NT2/D1 (cell line): Measurements from ENCODE around the gene BDKRB1.

Source experiments
- DNase-seq: peaks from one replicate; pipeline ENCODE4 v3.0.0-alpha.2; 2011; ENCODE audit warnings: low read depth, low spot score
- H3K27me3 ChIP-seq: 2 replicates; pipeline ENCODE4 v1.6.0; 2011; ENCODE audit warnings: mild to moderate bottlenecking; ENCODE audit not compliant: insufficient read length, insufficient read depth
- H3K36me3 ChIP-seq: 2 replicates; pipeline ENCODE4 v1.6.1; 2011; ENCODE audit warnings: mild to moderate bottlenecking, low read length, mixed read lengths; ENCODE audit not compliant: insufficient read depth, insufficient read length
- H3K4me1 ChIP-seq: 2 replicates; pipeline ENCODE4 v1.5.1; 2011; ENCODE audit not compliant: insufficient read depth, insufficient read length
- H3K4me3 ChIP-seq: 2 replicates; pipeline ENCODE4 v1.5.1; 2011; ENCODE audit warnings: low read depth; ENCODE audit not compliant: insufficient read length
- H3K9ac ChIP-seq: 2 replicates; pipeline ENCODE4 v1.6.0; 2011; ENCODE audit warnings: low read depth; ENCODE audit not compliant: insufficient read length
- H3K9me3 ChIP-seq: 2 replicates; pipeline ENCODE4 v1.5.1; 2011; ENCODE audit warnings: mild to moderate bottlenecking, low read length; ENCODE audit not compliant: insufficient read depth
- SUZ12 ChIP-seq: IDR thresholded peaks from 2 replicates; pipeline ENCODE4 v1.6.1; 2011; ENCODE audit not compliant: insufficient read length, insufficient read depth; ENCODE audit errors: extremely low read depth
- YY1 ChIP-seq: IDR thresholded peaks from 2 replicates; pipeline ENCODE4 v1.6.1; 2011; ENCODE audit not compliant: insufficient read length, insufficient read depth
- ZNF274 ChIP-seq: IDR thresholded peaks from 2 replicates; pipeline ENCODE4 v1.6.1; 2011; ENCODE audit warnings: mild to moderate bottlenecking, low read depth, low read length

BDKRB1 gene

DNA sequence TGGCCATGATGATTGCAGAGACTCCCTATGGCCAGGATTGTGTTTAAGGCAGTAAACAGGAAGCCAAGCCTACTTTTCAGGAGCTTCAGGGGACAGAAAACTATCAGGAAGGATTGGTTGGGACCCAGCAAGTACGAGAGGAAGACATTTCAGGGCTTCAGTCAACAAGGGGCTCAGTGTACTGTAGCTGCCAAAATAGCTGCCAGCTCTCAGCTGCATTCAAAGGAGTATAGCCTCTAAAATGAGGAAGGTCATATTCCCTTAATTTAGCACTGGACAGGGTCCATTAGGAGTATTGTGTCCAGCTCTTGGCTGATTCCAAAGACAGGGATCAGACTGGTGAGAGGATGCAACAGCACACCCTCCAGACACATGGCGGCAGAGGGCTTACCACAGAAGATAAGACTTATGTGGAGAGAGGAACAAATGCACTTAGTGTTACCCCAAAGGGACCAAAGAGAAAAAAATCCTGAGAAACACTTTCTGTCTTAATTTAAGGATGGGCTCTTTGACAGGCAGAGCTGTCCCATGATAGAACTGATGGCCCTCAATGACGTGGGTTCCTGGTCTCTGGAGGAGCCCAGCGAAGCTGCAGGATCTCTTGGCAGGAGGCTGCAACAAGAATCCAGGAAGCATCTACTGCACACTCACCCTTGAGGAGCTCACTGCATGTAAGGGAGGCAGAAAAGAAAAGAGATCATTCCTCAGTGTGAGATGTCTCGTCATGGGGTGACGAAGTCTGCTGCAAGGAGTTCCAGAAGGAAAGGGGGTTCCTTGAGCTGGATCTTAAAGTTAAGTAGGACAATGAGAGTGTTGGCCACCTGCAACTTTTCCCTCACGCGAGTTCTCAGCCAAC, 14.8 kb downstream of the BDKRB1 start:
- TF ChIP-seq YY1 (no peak), ZNF274 (no peak), SUZ12 (no peak)
- H3K27me3 ChIP-seq, result no peaks in the 10 kb centered on the region
- H3K9me3 ChIP-seq, result peaks cover 19% of the 10 kb centered on the region
- no peak overlapping the region for H3K4me3 ChIP-seq
- H3K4me1 ChIP-seq, result peaks cover 3% of the 10 kb centered on the region
- no peak for DNase-seq
- H3K9ac ChIP-seq, result no peak overlapping the region
- no peaks in the 10 kb centered on the region for H3K36me3 ChIP-seq

DNA sequence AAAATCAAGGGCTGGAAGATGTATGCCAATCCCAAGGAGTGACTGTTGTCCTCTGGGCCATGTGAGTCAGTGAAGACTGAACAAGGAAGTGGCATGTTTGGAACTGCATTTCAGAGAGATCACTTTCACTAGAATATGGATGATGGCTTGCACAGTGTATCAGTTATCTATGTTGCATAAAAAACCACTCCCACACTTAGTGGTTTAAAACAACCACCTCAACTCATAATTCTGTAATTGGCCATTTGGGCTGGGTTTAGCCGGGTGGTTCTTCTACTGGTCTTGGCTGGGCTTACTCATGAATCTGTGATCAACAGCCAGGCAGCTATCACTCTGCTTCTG, 15.4 kb downstream of the BDKRB1 start:
- Histone ChIP-seq H3K4me1 (peaks cover 3% of the 10 kb centered on the region), H3K27me3 (no peaks in the 10 kb centered on the region), H3K9ac (no peak overlapping the region), H3K4me3 (no peak overlapping the region), H3K9me3 (peaks cover 19% of the 10 kb centered on the region), H3K36me3 (no peaks in the 10 kb centered on the region)
- DNase-seq, result no peak
- TF ChIP-seq ZNF274, result no peak
- no peak for TF ChIP-seq SUZ12
- no peak for TF ChIP-seq YY1

DNA sequence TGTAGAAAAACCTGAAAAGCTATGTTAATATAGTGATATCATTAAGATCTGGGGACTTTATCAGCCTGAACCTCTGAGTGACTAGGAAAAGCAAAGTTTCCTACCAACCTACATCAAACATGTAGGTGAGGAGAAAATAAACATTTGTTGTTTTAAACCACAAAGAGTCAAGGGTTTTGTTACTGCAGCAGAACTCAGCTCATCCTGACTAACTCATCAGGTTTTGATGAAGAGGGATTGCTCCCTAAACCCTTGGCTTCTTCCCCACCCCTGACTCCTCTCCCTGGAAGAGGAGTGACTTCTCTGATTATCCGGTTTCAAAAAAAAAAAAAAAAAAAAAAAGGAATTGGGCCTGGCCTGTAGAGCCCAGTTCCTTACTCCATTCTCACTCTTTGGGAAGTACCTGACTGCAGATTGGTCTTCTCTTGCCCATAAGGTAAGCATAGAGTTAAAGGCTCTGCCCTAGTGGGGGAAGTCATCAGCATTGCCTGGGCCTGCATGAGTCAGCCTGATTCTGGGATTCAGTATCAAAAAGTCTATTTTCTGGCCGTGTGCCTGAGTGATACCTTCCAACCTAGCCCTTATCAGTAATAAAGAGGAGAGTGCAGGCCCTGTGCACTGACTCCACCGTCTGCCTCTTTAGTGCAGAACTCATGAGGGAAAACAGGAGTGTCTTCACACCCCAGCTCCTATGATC, 16.9 kb downstream of the BDKRB1 start:
- Histone ChIP-seq H3K36me3 (no peaks in the 10 kb centered on the region), H3K9ac (no peak overlapping the region), H3K4me1 (no peaks in the 10 kb centered on the region), H3K27me3 (no peaks in the 10 kb centered on the region), H3K4me3 (no peak overlapping the region), H3K9me3 (peaks cover 23% of the 10 kb centered on the region)
- TF ChIP-seq ZNF274, result no peak
- no peak for TF ChIP-seq SUZ12
- TF ChIP-seq YY1, result no peak
- DNase-seq, result no peak

DNA sequence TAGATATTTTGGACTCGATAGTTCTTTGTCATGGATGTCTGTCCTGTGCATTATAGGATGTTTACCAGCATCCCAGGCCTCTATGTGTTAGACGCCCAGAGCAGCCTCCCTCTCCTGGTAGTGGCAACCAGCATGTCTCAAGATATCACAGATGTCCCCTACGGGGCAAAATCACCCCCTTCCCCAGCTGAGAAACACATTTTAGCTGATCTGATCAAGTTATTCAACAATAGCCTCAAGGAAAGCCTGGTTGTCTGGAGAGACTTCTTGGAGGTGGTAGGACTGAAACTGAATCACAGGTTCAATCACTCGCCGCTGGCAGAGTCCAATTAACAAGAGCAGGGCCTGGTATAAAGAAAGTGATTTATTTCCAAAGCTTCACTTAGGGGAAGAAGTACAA, 17.6 kb downstream of the BDKRB1 start:
- no peak overlapping the region for H3K9ac ChIP-seq
- TF ChIP-seq YY1 (no peak), ZNF274 (no peak), SUZ12 (no peak)

DNA sequence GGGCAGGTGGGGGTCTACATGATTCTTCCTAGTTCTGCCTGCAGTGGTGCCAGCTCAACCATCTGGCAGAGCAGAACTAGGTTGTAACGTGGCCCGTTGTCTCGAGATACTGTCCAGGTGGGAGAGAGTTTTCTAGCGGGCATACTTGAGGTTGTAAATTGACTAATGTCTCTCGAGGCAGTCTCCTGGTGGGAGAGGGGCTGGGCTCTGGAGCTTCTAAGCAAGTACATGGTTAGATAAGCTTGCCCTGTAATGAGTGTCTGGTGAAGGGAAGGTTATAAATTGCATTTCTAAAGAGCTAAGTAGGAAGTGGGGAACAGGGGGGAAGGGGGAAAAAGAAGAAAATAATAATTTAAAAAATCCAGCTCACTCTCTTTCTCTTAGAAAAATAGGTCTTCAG, 18.1 kb downstream of the BDKRB1 start:
- no peak for DNase-seq
- Histone ChIP-seq H3K9ac (no peak overlapping the region), H3K36me3 (no peaks in the 10 kb centered on the region), H3K27me3 (no peaks in the 10 kb centered on the region), H3K4me3 (no peak overlapping the region), H3K9me3 (peaks cover 32% of the 10 kb centered on the region), H3K4me1 (no peaks in the 10 kb centered on the region)
- TF ChIP-seq SUZ12, result no peak
- TF ChIP-seq ZNF274, result no peak
- TF ChIP-seq YY1, result no peak

More for the DNA sequence above, 17.6 kb downstream of the BDKRB1 start:
- no peaks in the 10 kb centered on the region for H3K27me3 ChIP-seq
- no peaks in the 10 kb centered on the region for H3K4me1 ChIP-seq
- no peak for DNase-seq
- no peak overlapping the region for H3K4me3 ChIP-seq
- H3K36me3 ChIP-seq, result no peaks in the 10 kb centered on the region
- peaks cover 30% of the 10 kb centered on the region for H3K9me3 ChIP-seq

DNA sequence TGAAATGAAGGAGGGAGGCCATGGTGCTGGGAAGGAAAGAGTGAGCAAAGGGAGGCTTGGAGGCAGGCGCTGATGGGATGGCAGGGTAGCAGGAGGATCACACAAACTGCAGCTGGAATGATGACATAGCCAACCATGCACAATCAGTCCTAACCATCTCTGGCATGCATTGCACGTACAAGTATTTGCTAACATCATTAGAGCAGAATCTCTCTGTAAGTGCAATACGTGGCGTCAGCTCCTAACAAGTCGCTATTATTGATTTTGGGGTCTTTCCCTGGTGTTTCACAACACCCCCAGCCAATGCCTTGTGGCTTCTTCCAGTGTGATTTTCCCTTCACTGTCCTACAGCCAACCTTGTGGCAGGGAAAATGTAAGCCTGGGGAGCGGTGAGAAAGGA, 18.5 kb downstream of the BDKRB1 start:
- H3K36me3 ChIP-seq, result no peaks in the 10 kb centered on the region
- no peak for DNase-seq
- no peak for TF ChIP-seq YY1
- no peak for TF ChIP-seq SUZ12
- no peak for TF ChIP-seq ZNF274
- no peak overlapping the region for H3K4me3 ChIP-seq
- H3K4me1 ChIP-seq, result no peaks in the 10 kb centered on the region
- H3K27me3 ChIP-seq, result no peaks in the 10 kb centered on the region
- peaks cover 32% of the 10 kb centered on the region for H3K9me3 ChIP-seq
- H3K9ac ChIP-seq, result no peak overlapping the region

DNA sequence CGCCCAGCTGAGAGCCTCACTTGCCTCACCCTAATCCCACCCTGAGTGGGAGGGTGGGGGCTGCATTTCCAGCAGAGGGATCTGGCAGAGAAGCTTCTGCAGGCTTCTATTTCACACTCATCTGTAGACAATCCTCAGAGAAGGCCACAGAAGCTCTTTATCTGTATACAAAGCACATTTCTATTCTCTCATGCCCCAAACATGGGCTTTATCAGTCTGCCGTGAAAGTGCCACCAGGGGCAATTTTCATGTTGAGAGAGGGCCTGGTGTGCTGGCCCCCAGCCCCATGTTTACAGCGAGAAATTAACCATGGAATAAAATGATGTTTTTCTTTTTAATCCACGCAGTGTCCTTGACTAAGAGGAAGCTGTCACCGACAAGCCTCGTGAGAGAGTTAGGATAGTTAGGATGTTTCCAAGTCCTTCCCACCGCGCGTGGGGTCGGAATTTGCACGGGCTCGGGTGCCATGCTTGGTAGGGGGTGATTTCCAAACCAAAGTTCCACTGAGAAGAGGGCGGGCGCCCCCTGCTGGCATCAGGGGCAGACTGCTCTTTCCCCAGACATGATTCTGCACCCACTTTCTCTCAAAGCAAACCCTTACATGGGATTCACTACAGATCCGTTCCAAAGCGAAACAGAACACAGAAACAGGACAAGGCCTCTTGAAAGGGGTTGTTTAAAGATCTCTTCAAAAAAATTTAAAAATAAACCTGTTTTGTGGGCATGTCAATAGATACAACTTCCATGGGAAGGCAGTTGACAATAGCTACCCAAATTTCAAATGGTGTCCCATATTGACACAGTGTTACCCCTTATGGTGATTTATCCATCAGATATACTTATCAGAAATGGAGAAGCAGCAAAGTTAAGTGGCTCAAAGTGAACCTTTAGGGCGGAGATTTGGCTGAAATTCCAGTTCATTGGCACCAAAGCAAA, 19.4 kb downstream of the BDKRB1 start:
- Histone ChIP-seq H3K27me3 (no peaks in the 10 kb centered on the region), H3K4me1 (no peaks in the 10 kb centered on the region), H3K4me3 (no peak overlapping the region), H3K9ac (no peak overlapping the region), H3K9me3 (peaks cover 32% of the 10 kb centered on the region), H3K36me3 (no peaks in the 10 kb centered on the region)
- peak; percentile 46 for DNase-seq
- TF ChIP-seq YY1 (no peak), SUZ12 (no peak), ZNF274 (no peak)
